HEK293 (cell line): Measurements from ENCODE around the gene POLD2.

Experiments used
- CTCF ChIA-PET: fragments of 350-600 bp; formaldehyde crosslinking; extraction: SDS; loops from one replicate; lab custom pipeline; 2021; ENCODE audit warnings: antibody characterized with exemption; lab: Yijun Ruan, JAX
- POLR2A ChIA-PET: fragments of 300-600 bp; formaldehyde crosslinking; extraction: SDS; loops from one replicate; lab custom pipeline; 2020; ENCODE audit warnings: antibody characterized with exemption, inconsistent platforms; lab: Yijun Ruan, JAX
- H3K27ac ChIP-seq: fragments of 200-500 bp; sonication (Bioruptor generic); 2 replicates; pipeline ENCODE4 v1.5.1; 2014; ENCODE audit warnings: low read depth, low read length, control low read depth, inconsistent platforms; ENCODE audit errors: extremely low read depth
- H3K36me3 ChIP-seq, 2 experiments: fragments of 200-500 bp in 1 of 2; sonication (Bioruptor generic) in 1 of 2; 1 replicate in 1 of 2; 2 replicates in 1 of 2; pipeline ENCODE4 v1.5.1; 2014 to 2017; ENCODE audit warnings: inconsistent platforms in 2 of 2, low read length in 2 of 2; ENCODE audit not compliant: control insufficient read depth in 2 of 2, insufficient read depth in 1 of 2
- H3K4me1 ChIP-seq: fragments of 200-500 bp; sonication (Bioruptor generic); 2 replicates; pipeline ENCODE4 v1.5.1; 2014; ENCODE audit warnings: mild to moderate bottlenecking, low read length, inconsistent platforms; ENCODE audit not compliant: control insufficient read depth, insufficient read depth
- H3K4me3 ChIP-seq: 2 replicates; pipeline ENCODE4 v1.5.1; 2011; ENCODE audit warnings: low read depth, mild to moderate bottlenecking, control low read depth, low read length, moderate library complexity
- H3K9me3 ChIP-seq: fragments of 200-500 bp; sonication (Bioruptor generic); 2 replicates; pipeline ENCODE4 v1.5.1; 2014; ENCODE audit warnings: low read depth, low read length, inconsistent platforms; ENCODE audit not compliant: control insufficient read depth, insufficient read depth
- SCRT2 ChIP-seq: fragments of 450-650 bp; formaldehyde crosslinking; IDR thresholded peaks from 2 replicates; pipeline ENCODE4 v1.5.1; 2016; ENCODE audit warnings: missing biosample characterization, missing genetic modification characterization
- WT1 ChIP-seq: fragments of 450-650 bp; formaldehyde crosslinking; IDR thresholded peaks from 2 replicates; pipeline ENCODE4 v1.5.1; 2016; ENCODE audit warnings: missing biosample characterization, missing genetic modification characterization
- ZFP37 ChIP-seq: fragments of 450-650 bp; formaldehyde crosslinking; IDR thresholded peaks from 2 replicates; pipeline ENCODE4 v1.5.1; 2016; ENCODE audit warnings: missing biosample characterization, missing genetic modification characterization
- ZNF155 ChIP-seq: fragments of 450-650 bp; formaldehyde crosslinking; IDR thresholded peaks from 2 replicates; pipeline ENCODE4 v1.5.1; 2016; ENCODE audit warnings: missing biosample characterization, missing genetic modification characterization
- ZNF548 ChIP-seq: fragments of 450-650 bp; formaldehyde crosslinking; IDR thresholded peaks from 2 replicates; pipeline ENCODE4 v1.5.1; 2016; ENCODE audit warnings: missing biosample characterization, missing genetic modification characterization
- ZNF555 ChIP-seq: fragments of 450-650 bp; formaldehyde crosslinking; conservative IDR thresholded peaks from 2 replicates; pipeline ENCODE4 v1.5.1; 2017; ENCODE audit warnings: missing biosample characterization, mild to moderate bottlenecking, missing genetic modification characterization, inconsistent platforms
- ZNF561 ChIP-seq: fragments of 450-650 bp; IDR thresholded peaks from 2 replicates; pipeline ENCODE4 v1.5.1; 2018; ENCODE audit warnings: missing biosample characterization, missing genetic modification characterization, borderline replicate concordance
- ZNF621 ChIP-seq: fragments of 450-650 bp; formaldehyde crosslinking; IDR thresholded peaks from 2 replicates; pipeline ENCODE4 v1.5.1; 2017; ENCODE audit warnings: missing biosample characterization, missing genetic modification characterization
- ZNF629 ChIP-seq: fragments of 450-650 bp; formaldehyde crosslinking; IDR thresholded peaks from 2 replicates; pipeline ENCODE4 v1.5.1; 2017; ENCODE audit warnings: missing biosample characterization, missing genetic modification characterization
- ZNF76 ChIP-seq: fragments of 450-650 bp; formaldehyde crosslinking; IDR thresholded peaks from 2 replicates; pipeline ENCODE4; 2016; ENCODE audit warnings: low read depth, missing biosample characterization, missing genetic modification characterization, borderline replicate concordance
- TF ChIP-seq, protein P1 (sequence below): fragments of 450-650 bp; formaldehyde crosslinking; IDR thresholded peaks from 2 replicates; pipeline ENCODE4 v1.5.1; 2016; ENCODE audit warnings: missing biosample characterization, missing genetic modification characterization
- TF ChIP-seq, protein P2 (sequence below): fragments of 450-650 bp; formaldehyde crosslinking; IDR thresholded peaks from 2 replicates; pipeline ENCODE4 v1.5.1; 2017; ENCODE audit warnings: missing biosample characterization, missing genetic modification characterization
- TF ChIP-seq, protein P3 (sequence below): fragments of 450-650 bp; formaldehyde crosslinking; IDR thresholded peaks from 2 replicates; pipeline ENCODE4 v1.5.1; 2016; ENCODE audit warnings: missing biosample characterization, missing genetic modification characterization, borderline replicate concordance

Gene POLD2

DNA sequence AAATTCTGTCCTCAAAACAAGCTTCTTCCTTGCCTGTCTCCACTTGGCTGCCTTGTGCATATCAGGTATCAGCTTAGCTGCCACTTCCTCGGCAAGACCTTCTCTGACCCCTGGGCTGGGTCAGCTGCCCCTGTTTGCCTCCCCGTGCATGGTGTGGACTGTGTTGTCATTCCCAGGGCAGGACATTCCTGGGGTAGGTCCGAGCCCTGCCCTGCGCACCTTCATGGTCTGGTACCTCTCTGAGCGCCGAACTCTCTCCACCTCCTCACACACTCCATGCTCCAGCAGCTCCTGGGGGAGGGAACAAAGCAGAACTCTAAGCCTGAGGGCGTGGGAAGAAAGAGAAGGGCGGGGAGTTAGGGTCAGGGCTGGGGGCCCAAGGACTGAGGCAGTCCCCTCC lies 44.8 kb downstream of the POLD2 start:
- CTCF ChIA-PET: interaction anchor here (0.7 to 1.2 kb wide), 2 partner anchors 69 to 117 kb away, joined by 4 read pairs; no protein-coding TSS in a partner anchor

DNA sequence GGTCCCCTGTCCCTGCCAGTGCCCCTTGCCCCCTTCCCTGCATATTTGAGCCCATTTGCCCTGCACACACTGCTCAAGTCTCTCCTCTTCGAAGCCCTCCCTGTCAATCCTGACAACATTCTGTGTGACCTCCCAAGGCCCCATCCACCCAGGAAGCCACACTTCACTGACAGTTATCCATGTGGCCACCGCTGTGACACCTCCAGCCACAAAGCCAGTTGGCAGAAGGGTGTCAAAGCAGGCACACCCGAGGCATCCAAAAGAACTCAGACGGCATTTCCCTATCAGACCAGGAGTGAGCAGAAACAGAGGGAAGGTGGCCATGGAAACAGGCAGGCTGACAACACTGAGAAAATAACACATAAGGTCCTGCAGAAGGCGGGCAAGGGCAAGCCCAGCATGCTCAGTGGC lies 45.7 kb downstream of the POLD2 start:
- TF ChIP-seq ZNF548 (tag by site-specific recombination): no peak
- TF ChIP-seq, protein P1, sequence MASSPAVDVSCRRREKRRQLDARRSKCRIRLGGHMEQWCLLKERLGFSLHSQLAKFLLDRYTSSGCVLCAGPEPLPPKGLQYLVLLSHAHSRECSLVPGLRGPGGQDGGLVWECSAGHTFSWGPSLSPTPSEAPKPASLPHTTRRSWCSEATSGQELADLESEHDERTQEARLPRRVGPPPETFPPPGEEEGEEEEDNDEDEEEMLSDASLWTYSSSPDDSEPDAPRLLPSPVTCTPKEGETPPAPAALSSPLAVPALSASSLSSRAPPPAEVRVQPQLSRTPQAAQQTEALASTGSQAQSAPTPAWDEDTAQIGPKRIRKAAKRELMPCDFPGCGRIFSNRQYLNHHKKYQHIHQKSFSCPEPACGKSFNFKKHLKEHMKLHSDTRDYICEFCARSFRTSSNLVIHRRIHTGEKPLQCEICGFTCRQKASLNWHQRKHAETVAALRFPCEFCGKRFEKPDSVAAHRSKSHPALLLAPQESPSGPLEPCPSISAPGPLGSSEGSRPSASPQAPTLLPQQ (tag by site-specific recombination): no peak
- TF ChIP-seq ZNF621: no peak
- no peak for TF ChIP-seq ZNF561
- no peak for TF ChIP-seq SCRT2 (tag by site-specific recombination)
- TF ChIP-seq ZNF555 (tag by site-specific recombination): no peak
- no peak for TF ChIP-seq ZFP37 (tag by site-specific recombination)
- no peak for TF ChIP-seq ZNF155 (tag by site-specific recombination)
- TF ChIP-seq, protein P2, sequence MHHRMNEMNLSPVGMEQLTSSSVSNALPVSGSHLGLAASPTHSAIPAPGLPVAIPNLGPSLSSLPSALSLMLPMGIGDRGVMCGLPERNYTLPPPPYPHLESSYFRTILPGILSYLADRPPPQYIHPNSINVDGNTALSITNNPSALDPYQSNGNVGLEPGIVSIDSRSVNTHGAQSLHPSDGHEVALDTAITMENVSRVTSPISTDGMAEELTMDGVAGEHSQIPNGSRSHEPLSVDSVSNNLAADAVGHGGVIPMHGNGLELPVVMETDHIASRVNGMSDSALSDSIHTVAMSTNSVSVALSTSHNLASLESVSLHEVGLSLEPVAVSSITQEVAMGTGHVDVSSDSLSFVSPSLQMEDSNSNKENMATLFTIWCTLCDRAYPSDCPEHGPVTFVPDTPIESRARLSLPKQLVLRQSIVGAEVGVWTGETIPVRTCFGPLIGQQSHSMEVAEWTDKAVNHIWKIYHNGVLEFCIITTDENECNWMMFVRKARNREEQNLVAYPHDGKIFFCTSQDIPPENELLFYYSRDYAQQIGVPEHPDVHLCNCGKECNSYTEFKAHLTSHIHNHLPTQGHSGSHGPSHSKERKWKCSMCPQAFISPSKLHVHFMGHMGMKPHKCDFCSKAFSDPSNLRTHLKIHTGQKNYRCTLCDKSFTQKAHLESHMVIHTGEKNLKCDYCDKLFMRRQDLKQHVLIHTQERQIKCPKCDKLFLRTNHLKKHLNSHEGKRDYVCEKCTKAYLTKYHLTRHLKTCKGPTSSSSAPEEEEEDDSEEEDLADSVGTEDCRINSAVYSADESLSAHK (tag by site-specific recombination): no peak
- no peak for TF ChIP-seq ZNF76 (tag by site-specific recombination)
- no peak for TF ChIP-seq WT1
- TF ChIP-seq, protein P3, sequence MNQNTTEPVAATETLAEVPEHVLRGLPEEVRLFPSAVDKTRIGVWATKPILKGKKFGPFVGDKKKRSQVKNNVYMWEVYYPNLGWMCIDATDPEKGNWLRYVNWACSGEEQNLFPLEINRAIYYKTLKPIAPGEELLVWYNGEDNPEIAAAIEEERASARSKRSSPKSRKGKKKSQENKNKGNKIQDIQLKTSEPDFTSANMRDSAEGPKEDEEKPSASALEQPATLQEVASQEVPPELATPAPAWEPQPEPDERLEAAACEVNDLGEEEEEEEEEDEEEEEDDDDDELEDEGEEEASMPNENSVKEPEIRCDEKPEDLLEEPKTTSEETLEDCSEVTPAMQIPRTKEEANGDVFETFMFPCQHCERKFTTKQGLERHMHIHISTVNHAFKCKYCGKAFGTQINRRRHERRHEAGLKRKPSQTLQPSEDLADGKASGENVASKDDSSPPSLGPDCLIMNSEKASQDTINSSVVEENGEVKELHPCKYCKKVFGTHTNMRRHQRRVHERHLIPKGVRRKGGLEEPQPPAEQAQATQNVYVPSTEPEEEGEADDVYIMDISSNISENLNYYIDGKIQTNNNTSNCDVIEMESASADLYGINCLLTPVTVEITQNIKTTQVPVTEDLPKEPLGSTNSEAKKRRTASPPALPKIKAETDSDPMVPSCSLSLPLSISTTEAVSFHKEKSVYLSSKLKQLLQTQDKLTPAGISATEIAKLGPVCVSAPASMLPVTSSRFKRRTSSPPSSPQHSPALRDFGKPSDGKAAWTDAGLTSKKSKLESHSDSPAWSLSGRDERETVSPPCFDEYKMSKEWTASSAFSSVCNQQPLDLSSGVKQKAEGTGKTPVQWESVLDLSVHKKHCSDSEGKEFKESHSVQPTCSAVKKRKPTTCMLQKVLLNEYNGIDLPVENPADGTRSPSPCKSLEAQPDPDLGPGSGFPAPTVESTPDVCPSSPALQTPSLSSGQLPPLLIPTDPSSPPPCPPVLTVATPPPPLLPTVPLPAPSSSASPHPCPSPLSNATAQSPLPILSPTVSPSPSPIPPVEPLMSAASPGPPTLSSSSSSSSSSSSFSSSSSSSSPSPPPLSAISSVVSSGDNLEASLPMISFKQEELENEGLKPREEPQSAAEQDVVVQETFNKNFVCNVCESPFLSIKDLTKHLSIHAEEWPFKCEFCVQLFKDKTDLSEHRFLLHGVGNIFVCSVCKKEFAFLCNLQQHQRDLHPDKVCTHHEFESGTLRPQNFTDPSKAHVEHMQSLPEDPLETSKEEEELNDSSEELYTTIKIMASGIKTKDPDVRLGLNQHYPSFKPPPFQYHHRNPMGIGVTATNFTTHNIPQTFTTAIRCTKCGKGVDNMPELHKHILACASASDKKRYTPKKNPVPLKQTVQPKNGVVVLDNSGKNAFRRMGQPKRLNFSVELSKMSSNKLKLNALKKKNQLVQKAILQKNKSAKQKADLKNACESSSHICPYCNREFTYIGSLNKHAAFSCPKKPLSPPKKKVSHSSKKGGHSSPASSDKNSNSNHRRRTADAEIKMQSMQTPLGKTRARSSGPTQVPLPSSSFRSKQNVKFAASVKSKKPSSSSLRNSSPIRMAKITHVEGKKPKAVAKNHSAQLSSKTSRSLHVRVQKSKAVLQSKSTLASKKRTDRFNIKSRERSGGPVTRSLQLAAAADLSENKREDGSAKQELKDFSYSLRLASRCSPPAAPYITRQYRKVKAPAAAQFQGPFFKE (tag by site-specific recombination): no peak
- TF ChIP-seq, all 188 proteins: peak for 0
- Histone ChIP-seq H3K4me1 (peaks cover under 1% of the 10 kb centered on the region; the same call in 1 of the 2 replicates), H3K36me3 (peaks cover 10 to 81% of the 10 kb centered on the region in 2 experiments), H3K4me3 (no peak overlapping the region), H3K9me3 (no peaks in the 10 kb centered on the region), H3K27ac (no peak overlapping the region)
- ChIA-PET POLR2A (no interaction called here), CTCF (interaction anchor here (0.7 to 1.2 kb wide), 2 partner anchors 70 to 118 kb away, joined by 4 read pairs; no protein-coding TSS in a partner anchor)

More for the DNA sequence above, 44.8 kb downstream of the POLD2 start:
- TF ChIP-seq ZNF629 (tag by site-specific recombination): no peak
- POLR2A ChIA-PET: interaction anchor here (1.0 kb wide), 1 partner anchor 34 kb away, joined by 3 read pairs; the partner anchor contains the start of gene DBNL
- no peaks in the 10 kb centered on the region for H3K4me1 ChIP-seq
- peaks cover 10 to 72% of the 10 kb centered on the region in 2 experiments for H3K36me3 ChIP-seq
- H3K9me3 ChIP-seq: no peaks in the 10 kb centered on the region
- no peak overlapping the region for H3K27ac ChIP-seq
- no peak overlapping the region for H3K4me3 ChIP-seq
